Stimulated activated memory B cell treated with anti-CD40 and anti-IgM and Interleukin-4, amounts not matched to agents 10 μg/mL and 1 μg/mL and 100 μg/mL, for 72 hours (primary cell): ENCODE data around the gene GMPPA.

Experiments used
- ATAC-seq: fragments of 150-1000 bp; cut with Tn5 transposase; 2 replicates; pipeline ENCODE4 v1.10.0; 2021
- H3K27ac Mint-ChIP-seq: one replicate; pipeline ENCODE4 v1.8.0; 2022; ENCODE audit warnings: mild to moderate bottlenecking, mixed read lengths
- H3K27me3 Mint-ChIP-seq: one replicate; pipeline ENCODE4 v1.8.0; 2022; ENCODE audit warnings: mixed read lengths
- H3K36me3 Mint-ChIP-seq: one replicate; pipeline ENCODE4 v1.8.0; 2022; ENCODE audit warnings: mixed read lengths
- H3K4me1 Mint-ChIP-seq: one replicate; pipeline ENCODE4 v1.8.0; 2022; ENCODE audit warnings: mixed read lengths
- H3K4me3 Mint-ChIP-seq: one replicate; pipeline ENCODE4 v1.8.0; 2022; ENCODE audit warnings: mild to moderate bottlenecking, moderate library complexity, mixed read lengths
- H3K9me3 Mint-ChIP-seq: one replicate; pipeline ENCODE4 v1.8.0; 2022; ENCODE audit warnings: mixed read lengths

Gene GMPPA

GRCh38 chr2:219556413-219556812 is 57.7 kb downstream of the GMPPA start:
- no peak for ATAC-seq
- H3K36me3 Mint-ChIP-seq = no peaks in the 10 kb centered on the region
- H3K27me3 Mint-ChIP-seq = peaks cover 69% of the 10 kb centered on the region
- H3K9me3 Mint-ChIP-seq = no peaks in the 10 kb centered on the region
- no peak overlapping the region for H3K27ac Mint-ChIP-seq
- H3K4me1 Mint-ChIP-seq = peaks cover 8% of the 10 kb centered on the region
- H3K4me3 Mint-ChIP-seq = no peak overlapping the region
